ENCODE data around the gene C10orf53.
"Not testable (repeated sequence)": the region's sequence is repeated elsewhere in the genome, so short reads cannot be mapped to it uniquely, and the experiment has no call there.

C10orf53 gene

DNA sequence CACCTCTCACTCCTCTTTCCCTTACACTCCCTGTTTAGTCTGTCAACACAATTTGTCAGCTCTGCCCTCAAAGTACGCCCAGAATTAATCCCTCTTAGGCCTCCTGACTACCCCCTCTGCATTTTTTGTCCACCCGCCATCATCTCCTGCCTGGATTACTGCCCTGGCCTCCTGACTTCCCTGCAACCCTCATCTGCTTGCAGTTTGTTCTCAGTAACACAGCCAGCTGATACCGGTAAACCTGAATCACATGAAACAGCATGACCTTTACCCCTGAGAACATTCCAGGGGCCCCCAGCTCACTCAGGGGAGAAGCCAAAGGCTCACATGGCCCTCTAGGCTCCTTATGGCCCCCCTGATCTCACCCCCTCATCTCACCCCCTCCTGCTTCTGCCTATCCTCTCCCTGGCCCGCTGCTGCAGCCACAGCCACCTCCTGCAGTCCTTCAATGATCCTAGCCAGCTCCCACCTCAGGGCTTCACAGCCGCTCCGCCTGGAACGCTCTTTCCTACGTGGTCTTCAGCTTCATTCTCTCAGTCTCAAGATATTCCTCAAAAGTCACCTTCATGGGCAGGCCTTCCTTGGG, 8.9 kb downstream of the C10orf53 start:
- DNase-seq (ENCODE audit: low spot score), result no peak

DNA sequence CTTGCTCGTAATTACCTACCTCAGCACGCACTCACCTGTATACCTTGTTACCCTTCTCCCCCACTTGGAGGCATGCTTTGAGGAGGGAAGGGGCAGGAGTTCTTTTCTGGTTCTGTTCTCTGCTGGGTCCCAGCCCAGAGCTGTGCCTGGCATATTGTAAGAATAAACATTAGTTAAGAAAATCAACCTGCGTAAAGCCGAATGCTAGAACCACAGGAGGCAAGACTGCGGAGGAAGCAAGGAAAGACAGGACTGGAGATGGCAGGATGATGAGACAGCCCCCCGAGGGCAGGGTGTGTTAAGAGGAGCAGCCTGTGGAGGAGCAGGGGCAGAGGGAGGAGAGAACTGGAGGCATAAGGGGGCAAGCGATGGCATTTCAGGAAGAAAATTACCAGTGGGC, 9.5 kb downstream of the C10orf53 start:
- no peak for DNase-seq (ENCODE audit: low spot score)

DNA sequence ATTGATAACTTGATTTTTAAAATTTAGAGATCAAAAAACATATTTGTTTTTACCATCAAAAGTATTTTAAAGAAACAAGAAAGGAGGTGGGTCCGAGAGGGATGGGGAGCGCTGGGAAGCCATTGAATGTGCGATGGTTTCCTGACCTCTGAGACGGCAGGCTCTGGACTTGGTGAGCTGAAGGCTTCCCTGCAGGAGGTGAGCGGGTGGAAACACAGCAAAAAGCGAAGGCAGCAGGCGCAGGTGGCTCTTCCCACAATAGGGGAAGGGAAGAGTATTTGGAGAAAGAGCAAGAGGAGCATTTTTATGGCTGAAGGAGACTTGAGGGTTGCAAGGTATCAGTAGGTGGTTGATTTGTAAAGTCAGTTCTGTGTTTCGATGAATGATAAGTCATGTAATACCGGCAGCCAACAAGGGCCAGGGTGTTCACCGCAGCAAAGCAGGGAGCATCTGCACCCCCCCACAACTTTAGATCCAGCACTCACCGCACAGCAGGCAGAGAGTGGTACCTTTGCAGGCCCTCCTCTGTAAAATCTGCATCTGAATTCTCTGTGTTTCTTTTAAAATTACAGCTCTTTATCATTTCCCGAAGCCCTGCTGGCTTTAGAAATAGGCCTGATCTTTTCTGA, 10.5 kb downstream of the C10orf53 start:
- DNase-seq (ENCODE audit: low spot score), result no peak

DNA sequence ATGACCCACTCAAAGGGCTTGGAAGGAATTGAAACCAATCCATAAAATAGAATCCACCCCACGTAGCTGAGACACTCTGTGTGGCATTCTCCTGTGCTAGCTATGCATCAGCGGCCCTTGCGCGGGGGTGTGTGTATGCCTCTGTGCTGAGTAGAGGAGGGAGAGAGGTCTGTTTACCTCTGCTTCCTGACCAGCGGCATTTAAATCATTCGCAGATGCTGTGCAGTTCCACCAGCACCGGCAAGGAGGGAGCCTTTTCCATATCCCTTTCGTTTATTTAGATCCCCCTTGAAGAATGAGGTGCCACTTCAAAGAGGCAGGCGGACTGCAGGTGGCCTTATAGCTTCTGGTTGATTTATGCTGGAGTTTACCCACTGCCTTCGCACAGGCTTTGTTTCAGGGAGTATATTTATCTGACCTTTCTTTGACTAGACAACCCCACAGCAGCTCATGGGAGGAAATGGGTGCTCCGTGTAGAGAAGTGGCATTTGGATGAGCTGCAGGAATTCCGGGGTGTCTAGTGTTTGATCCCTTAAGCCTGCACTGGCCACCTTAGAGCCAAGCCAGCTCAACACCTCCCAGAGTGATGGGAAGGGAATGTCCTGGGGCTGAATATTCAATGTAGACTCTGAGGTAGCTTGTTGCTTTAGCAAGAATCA, 11.4 kb downstream of the C10orf53 start:
- no peak for DNase-seq (ENCODE audit: low spot score)

DNA sequence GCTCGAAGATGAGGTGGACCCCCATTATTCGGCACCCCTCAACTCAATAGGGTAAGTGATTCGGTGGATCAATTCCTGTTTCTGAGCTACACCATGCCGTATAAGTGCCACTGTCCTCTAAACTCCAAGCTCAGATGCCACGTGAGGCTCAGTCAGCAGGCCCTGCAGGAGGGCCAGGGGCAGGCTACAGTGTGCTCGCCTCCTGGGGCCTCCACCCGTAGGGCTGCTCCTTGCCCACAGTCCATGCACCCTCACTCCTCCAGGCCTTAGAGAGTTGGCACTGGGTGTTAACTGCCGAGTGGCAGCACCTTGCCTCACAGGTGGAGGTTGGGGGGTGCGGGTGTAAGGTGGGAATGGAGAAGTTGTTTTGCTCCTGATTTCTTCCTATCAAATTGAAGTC, 12.1 kb downstream of the C10orf53 start:
- DNase-seq (ENCODE audit: low spot score), result no peak

DNA sequence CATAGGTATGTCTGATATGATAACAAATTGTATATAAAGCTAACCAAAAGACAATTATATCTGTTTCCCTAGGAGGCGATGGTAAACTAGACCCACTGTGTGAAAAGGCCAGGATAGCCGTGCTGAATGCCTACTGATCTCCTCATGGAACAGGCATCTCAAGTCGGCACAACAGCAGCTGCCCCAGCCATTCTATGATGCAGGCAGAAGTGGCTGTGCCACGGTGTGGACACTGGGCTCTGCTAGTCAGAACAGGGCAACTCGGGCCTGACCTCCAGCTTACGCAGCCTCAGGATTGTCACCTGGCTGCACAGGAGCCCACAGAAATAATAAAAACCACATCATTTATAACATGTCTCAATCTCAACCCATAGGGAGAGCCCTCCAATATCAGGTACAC, 15.0 kb downstream of the C10orf53 start:
- no peak for DNase-seq (ENCODE audit: low spot score)

DNA sequence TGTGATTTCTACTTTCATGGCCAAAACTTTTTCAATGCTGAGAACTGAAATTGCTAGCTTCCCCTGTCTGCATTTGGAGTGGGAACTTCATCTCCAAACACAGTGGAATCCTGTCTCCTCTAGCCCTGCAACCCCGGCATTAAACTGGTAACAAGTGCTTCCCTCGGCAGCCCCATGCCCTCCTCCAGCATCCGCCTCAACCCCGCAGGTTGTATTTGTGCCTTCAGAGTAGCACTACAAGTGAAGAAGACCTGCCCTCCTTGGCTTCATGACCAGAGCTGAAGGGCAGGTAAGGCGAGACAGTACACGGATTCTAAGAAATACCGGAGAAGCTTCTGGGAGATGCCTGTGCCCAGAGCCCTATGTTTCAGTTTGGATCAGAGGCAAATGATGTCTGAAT, 16.9 kb downstream of the C10orf53 start:
- DNase-seq (ENCODE audit: low spot score), result no peak

DNA sequence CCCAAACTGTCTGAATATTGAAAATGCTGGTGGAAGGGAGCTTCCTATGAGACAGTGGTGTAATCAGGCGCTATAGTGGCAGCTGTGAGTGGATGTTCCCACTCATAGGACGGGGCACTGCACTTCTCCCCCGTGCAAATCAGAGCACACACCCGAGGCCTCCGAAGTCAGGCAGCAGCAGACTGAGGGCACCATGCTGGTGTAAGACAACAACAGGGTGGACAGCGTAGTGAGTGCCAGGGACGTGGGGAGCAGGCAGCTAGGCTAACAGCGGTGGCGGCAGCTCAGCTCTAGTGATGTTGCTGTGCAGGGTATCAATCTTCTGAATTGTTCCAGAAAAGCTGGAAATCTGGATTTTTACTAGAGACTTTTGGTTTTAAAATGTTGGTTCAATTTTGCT, 19.2 kb downstream of the C10orf53 start:
- DNase-seq (ENCODE audit: low spot score), result no peak

DNA sequence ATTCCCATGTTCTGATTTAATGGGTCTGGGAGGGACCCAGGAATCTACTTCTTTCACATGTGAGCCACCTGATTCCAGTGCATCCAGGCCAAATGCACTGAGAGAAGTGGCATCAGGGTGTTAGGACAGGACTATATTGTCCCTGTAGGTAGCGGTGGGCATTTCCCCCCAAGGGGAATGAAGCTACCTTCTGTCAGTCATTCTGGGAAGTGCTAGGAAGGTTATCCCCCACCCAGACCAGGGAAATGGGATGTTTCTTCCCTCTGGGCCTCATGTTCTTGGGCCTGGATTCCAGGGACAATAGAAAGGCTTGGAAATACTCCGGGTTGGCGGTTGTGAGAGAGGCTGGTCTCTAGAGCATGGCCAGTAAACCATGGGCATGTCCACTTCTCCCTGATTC, 20.8 kb downstream of the C10orf53 start:
- DNase-seq (ENCODE audit: low spot score), result no peak

DNA sequence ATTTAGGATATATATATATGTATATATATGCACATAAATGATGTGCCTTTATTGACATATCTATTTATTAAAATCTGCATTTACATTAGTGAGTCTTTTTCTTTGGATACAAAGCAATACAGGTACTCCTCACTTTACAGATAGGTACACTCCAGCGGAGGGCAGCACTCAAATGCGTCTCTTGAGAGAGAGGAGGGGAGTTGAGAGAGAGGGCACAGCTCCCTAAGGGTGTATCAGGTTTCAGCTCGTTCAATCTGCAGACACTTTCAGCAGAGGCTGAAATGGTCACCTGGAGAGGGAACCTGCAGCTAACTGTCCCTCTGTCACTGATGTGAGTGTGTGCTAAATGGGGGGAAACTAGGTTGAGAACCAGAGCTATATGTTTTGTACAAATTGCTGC, 21.5 kb downstream of the C10orf53 start:
- no peak for DNase-seq (ENCODE audit: low spot score)

DNA sequence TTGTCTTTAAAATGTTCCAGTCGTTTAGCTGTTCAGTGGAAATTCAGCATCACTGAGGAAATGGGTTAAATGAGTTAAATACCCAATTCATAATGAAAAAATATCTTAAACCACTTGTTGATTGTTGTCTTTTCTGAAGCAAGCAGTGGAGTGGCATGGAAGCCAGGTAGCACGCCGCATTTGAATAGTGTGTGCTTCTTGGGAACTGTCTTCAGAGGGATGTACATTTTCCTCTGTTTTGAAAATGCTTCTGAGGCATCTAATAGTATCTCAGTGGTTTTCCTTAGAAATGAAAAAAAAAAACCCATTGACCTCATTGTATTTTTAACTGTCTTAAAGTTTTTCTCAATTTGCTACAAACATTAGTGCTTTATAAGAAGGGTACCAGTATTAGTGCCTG, 28.1 kb downstream of the C10orf53 start:
- no peak for DNase-seq (ENCODE audit: low spot score)

DNA sequence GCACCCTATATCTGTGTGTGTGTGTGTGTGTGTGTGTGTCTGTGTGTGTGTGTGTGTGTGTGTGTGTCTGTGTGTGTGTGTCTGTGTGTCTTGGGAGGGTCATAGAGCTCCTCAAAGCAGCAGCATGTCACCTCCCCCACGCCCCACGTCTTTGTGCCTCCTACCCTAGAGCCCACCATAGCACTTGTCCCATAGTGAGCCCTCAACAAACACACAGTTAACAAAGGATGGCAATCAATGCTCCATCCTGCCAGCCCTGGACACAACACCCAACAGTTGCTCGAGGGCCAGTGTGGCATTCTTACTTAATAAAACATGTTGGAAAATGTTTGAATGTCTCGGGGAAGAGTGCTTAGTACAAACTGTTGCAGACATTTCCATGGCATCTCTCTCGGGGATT, 30.5 kb downstream of the C10orf53 start:
- DNase-seq (ENCODE audit: low spot score), result no peak

DNA sequence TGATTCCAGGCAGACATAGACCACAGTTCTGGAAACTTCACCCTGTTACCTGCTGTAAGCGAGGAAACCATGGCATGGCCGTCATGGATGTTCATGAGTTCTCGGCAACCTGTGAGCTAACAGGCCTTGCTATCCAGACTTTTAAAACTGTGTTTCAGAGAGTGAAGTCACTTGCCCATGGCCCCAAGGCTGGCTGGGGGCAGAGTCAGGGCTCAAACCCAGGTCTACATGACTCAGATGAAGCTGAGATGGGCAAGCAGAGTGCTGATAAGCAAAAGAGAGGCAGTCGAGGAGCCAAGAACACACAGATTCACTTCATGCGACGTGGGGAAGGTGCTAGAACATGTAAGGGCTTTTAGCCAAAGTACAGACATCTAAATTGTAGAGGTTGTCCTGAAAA, 31.5 kb downstream of the C10orf53 start:
- DNase-seq (ENCODE audit: low spot score), result no peak

DNA sequence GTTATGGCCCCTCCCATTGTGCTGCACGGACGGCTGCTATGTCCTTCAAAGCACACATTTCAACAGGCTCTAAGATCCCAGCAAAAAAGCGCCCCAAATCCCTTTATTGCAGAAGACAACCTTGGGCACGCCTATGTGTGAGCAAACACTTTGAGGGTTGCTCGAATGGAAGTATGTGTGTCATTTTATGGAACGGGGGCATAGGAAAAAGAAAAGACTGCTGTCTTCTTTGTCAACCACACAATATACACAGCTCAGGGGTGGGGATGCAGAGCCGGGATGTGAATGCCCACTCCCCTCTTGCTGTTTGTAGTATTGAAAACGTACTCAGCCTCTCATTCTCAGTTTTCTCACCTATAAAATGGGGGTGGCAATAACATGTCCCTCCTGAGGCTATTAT, 32.0 kb downstream of the C10orf53 start:
- no peak for DNase-seq (ENCODE audit: low spot score)

DNA sequence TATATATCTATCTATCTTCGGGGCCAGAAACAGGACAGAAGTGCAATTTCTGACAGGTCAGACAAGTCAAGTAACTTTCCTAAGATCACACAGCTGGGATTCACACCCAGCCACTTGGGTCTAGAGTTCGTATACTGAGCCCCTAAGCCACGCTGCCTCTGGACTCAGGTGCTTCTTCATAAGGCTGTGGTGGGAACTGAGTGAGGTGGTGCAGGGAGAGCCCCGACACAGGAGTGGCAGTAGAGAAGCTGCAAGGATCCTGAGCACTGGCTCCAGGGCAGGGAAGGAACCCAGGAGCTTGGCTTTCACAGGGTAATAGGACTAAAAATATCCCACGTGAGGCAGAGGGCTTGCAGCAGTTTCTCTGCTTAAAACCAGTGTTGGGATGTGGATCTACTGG, 33.8 kb downstream of the C10orf53 start:
- no peak for DNase-seq (ENCODE audit: low spot score)

DNA sequence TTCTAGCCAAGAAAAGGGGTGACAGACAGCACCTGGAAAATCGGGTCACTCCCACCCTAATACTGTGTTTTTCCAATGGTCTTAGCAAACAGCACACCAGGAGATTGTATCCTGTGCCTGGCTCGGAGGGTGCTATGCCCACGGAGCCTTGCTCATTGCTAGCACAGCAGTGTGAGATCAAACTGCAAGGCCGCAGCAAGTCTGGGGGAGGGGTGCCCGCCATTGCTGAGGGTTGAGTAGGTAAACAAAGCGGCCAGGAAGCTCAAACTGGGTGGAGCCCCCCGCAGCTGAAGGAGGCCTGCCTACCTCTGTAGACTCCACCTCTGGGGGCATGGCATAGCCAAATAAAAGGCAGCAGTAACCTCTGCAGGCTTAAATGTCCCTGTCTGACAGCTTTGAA, 35.7 kb downstream of the C10orf53 start:
- DNase-seq (ENCODE audit: low spot score), result not testable (repeated sequence)

DNA sequence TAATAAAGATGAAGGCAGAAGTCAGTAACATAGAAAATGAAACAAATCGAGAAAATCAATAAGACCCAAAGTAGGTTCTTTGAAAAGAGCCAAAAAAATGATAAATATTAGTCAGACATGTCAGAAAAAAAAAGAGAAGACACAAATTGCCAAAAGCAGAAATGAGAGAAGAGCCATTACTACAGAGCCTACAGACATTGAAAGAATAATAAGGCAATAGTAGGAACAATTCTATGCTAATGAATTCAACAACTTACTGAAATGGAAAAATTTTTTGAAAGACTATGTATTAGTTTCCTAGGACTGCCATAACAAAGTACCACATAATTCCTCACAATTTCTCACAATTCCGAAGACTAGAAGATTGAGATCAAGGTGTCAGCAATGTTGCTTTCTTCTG, 47.1 kb downstream of the C10orf53 start:
- no peak for DNase-seq (ENCODE audit: low spot score)

DNA sequence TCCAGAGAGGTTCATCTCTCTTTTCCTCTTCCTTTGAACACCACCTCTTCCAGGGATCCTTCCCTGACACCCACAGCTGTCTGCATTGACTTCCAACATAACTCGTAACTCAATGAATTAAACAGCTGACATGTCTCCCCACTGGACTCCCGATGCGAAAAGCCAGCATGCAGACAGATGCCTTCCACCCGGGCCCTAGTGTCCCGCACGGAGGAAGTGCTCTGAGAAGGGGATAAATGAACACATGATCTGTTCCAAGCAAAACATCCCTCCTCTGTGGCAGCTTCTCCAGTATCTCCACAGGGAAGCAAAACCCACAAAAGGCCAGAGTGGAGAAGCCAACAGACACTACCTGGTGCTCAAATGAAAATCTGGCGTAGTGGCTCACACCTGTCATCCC, 54.4 kb downstream of the C10orf53 start:
- no peak for DNase-seq (ENCODE audit: low spot score)

DNA sequence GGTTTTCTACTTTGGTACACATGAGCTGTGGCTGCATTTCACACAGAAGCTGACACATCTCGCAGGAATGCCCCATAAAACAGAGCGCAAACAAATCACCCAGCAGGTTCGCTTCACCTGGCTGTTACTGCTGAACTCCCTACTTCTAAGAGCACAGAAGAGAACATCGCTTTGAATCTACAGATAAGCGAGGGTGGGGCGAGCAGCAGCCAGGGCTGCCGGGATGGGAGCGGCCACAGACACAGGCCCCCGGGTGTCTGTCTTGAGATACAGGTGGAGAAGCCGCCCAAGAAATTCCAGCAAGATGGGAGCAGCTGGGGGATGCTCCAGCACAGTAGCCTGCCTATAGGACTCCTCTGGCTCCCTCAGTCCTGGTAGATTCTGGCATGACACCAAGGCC, 55.2 kb downstream of the C10orf53 start:
- DNase-seq (ENCODE audit: low spot score), result no peak

DNA sequence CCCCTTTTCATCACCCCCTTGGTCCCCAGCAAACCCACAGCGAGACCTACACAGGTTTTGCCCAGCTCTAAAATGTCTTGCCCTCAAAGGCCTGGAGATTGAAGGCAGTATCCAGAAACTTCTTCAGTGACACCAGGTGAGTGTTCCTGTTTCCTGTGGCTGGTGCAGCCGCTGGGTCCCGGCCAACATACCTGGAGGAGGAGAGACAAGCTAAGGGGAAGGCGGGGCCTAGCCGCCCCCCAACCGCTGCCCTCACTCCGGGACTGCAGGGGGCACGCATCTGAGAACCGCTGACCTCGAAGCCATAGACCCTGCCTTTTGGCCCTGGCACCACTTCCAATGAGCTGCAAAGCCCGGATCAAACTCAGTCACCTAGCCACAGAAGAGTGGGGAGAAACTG, 55.7 kb downstream of the C10orf53 start:
- no peak for DNase-seq (ENCODE audit: low spot score)

DNA sequence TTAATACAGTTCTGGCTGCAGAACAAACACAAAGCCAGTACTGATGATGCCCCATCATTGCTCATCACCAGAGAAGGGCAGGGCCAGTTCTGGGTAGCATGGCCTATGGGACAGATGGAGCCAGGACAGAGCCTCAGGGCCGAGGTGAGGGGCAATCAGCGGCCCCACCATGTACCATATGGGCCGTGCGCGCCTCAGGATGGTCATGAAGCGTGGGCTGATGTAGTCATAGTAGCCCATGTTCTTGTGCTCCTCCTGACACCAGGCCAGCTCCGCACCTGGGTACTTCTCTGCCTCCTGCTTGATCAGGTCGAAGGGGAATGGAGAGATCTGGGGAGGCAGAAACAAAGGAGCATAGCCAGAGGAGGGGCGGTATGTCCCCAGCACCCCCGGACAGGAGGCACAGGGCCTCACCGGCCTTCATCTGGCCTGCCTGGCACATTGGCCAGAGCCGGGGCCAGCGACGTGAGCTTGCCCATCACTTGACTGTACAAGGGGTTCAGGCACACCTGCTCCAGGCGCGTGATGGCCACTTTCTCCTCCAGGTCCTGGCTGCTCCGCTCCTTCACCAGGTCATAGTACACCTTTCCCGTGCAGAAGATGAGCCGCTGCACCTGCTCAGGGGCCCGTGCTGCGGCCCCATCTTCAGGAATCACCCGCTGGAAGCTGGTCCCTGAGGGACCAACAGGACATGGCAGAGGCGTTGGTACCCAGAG, 56.6 kb downstream of the C10orf53 start:
- no peak for DNase-seq (ENCODE audit: low spot score)

DNA sequence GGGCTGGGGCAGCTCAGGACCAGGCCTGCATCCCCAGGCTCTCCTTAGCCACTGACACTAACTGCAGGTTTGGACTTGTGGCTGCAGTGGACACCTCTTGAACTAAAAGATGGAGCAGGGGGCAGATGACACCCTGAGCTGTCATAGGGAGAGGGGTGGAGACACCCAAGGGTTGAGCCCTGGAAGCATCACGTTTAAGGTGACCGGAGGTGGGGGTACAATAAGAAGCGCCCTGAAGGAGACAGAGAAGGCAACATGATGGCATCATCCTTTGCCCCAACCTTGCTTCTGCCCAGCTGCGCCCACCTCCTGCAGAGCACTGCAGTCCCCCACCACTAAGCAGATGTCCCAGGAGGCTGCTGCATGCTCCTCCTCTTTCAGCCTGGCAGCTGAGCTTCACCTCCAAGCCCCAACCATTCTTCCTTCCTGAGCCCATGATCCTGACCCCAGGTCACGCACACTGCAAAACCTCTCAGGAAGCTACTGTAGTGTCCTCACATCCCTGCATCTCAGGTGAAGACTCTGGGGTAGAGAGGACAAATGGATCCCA, 57.2 kb downstream of the C10orf53 start:
- no peak for DNase-seq (ENCODE audit: low spot score)

Measured in hepatic stellate cell (primary cell).